ENCODE measurements around the gene ANK2. TPM values are rescaled to one million over a fixed set of nuclear protein-coding genes. Genes with fewer than 3 reads are reported as not detected.
A peak's percentile ranks its signal among the peaks of the same experiment; 100 is the strongest.

ANK2 gene
- total RNA-seq, 2 experiments from 2014 or later, result 0.36 TPM; not detected in 1

DNA sequence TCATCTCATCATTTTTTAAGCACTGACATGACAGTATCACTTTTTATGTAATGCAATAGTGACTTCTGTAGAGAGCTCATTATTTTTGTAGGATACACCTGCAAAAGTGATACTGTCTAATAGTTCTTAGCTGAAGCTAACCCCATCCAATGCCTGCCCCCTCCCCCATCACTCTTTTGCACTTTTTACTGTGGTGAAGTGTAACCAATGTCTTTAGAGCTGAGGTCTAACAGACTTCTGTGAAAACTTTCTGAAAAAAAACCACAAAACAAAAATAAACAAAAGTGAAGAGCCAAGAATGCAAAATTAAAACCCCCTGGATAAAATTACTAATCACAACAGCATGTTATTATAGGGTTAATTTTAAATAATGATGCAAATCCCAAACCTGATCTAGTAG is 301.1 kb downstream of the ANK2 start:
- ATAC-seq (ENCODE audit: poor library complexity) (no peak), DNase-seq (no peak)
- ChIA-PET POLR2A (no interaction called here), CTCF (no interaction called here)
- TF ChIP-seq, protein P1, sequence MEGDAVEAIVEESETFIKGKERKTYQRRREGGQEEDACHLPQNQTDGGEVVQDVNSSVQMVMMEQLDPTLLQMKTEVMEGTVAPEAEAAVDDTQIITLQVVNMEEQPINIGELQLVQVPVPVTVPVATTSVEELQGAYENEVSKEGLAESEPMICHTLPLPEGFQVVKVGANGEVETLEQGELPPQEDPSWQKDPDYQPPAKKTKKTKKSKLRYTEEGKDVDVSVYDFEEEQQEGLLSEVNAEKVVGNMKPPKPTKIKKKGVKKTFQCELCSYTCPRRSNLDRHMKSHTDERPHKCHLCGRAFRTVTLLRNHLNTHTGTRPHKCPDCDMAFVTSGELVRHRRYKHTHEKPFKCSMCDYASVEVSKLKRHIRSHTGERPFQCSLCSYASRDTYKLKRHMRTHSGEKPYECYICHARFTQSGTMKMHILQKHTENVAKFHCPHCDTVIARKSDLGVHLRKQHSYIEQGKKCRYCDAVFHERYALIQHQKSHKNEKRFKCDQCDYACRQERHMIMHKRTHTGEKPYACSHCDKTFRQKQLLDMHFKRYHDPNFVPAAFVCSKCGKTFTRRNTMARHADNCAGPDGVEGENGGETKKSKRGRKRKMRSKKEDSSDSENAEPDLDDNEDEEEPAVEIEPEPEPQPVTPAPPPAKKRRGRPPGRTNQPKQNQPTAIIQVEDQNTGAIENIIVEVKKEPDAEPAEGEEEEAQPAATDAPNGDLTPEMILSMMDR (IDR thresholded peaks at IDR 0.05), result no peak
- H3K27ac Mint-ChIP-seq, result no peak overlapping the region
- peaks cover 5% of the 10 kb centered on the region for H3K27me3 Mint-ChIP-seq
- no peaks in the 10 kb centered on the region for H3K36me3 ChIP-seq (ENCODE audit: insufficient read depth, low read length)
- H3K4me3 Mint-ChIP-seq, result no peak overlapping the region
- no peak overlapping the region for H3K27ac ChIP-seq (ENCODE audit: low read depth in 1 of 2, low read length in 2 of 2)
- H3K9me3 Mint-ChIP-seq, result no peaks in the 10 kb centered on the region
- intact Hi-C loops (cut with DNase I, micrococcal nuclease), result no loop called here
- no peaks in the 10 kb centered on the region for H3K27me3 ChIP-seq (ENCODE audit: control insufficient read depth in 1 of 2, insufficient read depth in 2 of 2, low read length in 2 of 2)
- H3K4me1 ChIP-seq (ENCODE audit: insufficient read depth, low read length), result peaks cover 8% of the 10 kb centered on the region
- H3K9me3 ChIP-seq (ENCODE audit: control insufficient read depth in 1 of 2, insufficient read depth in 1 of 2, low read length in 2 of 2), result no peaks in the 10 kb centered on the region
- no peak overlapping the region for H3K4me3 ChIP-seq (ENCODE audit: low read length)
- H3K4me1 Mint-ChIP-seq (ENCODE audit: low read depth), result peaks cover 19% of the 10 kb centered on the region
- no peaks in the 10 kb centered on the region for H3K36me3 Mint-ChIP-seq (ENCODE audit: low read depth)

DNA sequence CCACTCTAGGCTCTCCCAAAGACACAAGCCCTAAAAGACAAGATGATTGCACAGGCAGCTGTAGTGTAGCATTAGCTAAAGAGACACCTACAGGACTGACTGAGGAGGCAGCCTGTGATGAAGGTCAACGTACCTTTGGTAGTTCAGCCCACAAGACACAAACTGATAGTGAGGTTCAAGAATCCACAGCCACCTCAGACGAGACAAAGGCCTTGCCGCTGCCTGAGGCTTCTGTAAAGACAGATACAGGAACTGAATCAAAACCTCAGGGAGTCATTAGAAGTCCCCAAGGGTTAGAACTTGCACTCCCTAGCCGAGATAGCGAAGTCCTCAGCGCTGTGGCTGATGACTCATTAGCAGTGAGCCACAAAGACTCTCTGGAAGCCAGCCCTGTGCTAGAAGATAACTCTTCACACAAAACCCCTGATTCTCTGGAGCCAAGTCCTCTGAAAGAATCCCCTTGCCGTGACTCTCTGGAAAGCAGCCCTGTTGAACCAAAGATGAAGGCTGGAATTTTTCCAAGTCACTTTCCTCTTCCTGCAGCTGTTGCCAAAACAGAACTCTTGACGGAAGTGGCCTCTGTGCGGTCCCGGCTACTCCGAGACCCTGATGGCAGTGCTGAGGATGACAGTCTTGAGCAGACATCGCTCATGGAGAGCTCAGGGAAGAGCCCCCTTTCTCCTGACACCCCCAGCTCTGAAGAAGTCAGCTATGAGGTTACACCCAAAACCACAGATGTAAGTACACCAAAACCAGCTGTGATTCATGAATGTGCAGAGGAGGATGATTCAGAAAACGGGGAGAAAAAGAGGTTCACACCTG is 306.3 kb downstream of the ANK2 start:
- H3K36me3 Mint-ChIP-seq (ENCODE audit: low read depth), result no peaks in the 10 kb centered on the region
- H3K27ac Mint-ChIP-seq, result peak overlapping the region; percentile 63
- peaks cover 5% of the 10 kb centered on the region for H3K27me3 Mint-ChIP-seq
- Histone ChIP-seq H3K27ac (ENCODE audit: low read depth in 1 of 2, low read length in 2 of 2) (peak overlapping the region in 1 of 2 donors; percentile 31), H3K4me3 (ENCODE audit: low read length) (peak overlapping the region; percentile 31), H3K36me3 (ENCODE audit: insufficient read depth, low read length) (no peaks in the 10 kb centered on the region), H3K27me3 (ENCODE audit: control insufficient read depth in 1 of 2, insufficient read depth in 2 of 2, low read length in 2 of 2) (no peaks in the 10 kb centered on the region), H3K9me3 (ENCODE audit: control insufficient read depth in 1 of 2, insufficient read depth in 1 of 2, low read length in 2 of 2) (no peaks in the 10 kb centered on the region), H3K4me1 (ENCODE audit: insufficient read depth, low read length) (peaks cover 14% of the 10 kb centered on the region)
- no peaks in the 10 kb centered on the region for H3K9me3 Mint-ChIP-seq
- TF ChIP-seq, protein P1 (IDR thresholded peaks at IDR 0.05), result no peak
- peak overlapping the region; percentile 70 for H3K4me3 Mint-ChIP-seq
- intact Hi-C loops (cut with DNase I, micrococcal nuclease), result no loop called here
- ChIA-PET POLR2A (interaction anchor here (0.6 kb wide), 1 partner anchor 182 kb away, joined by 3 read pairs; no protein-coding TSS in a partner anchor), CTCF (no interaction called here)
- ATAC-seq (ENCODE audit: poor library complexity) (peak; percentile 88), DNase-seq (peak; percentile 15 to 84 (median 50))
- peaks cover 27% of the 10 kb centered on the region for H3K4me1 Mint-ChIP-seq (ENCODE audit: low read depth)

DNA sequence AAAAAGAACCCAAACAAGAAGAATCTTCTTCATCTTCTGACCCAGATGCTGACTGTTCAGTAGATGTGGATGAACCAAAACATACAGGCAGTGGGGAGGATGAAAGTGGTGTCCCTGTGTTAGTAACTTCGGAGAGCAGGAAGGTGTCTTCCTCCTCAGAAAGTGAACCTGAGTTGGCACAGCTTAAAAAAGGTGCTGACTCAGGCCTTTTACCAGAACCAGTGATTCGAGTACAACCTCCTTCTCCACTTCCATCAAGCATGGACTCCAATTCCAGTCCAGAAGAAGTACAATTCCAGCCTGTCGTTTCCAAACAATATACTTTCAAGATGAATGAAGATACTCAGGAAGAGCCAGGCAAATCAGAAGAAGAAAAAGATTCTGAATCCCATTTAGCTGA is 307.0 kb downstream of the ANK2 start:
- ChIA-PET POLR2A (no interaction called here), CTCF (interaction anchor here (1.4 kb wide), 1 partner anchor 38 kb away, joined by 4 read pairs; no protein-coding TSS in a partner anchor)
- DNase-seq (peak in 1 of 14 experiments; percentile 5), ATAC-seq (ENCODE audit: poor library complexity) (no peak)
- TF ChIP-seq, protein P1 (IDR thresholded peaks at IDR 0.05), result no peak
- H3K4me1 Mint-ChIP-seq (ENCODE audit: low read depth), result peaks cover 27% of the 10 kb centered on the region
- no peaks in the 10 kb centered on the region for H3K9me3 Mint-ChIP-seq
- no peak overlapping the region for H3K27ac Mint-ChIP-seq
- Histone ChIP-seq H3K27ac (ENCODE audit: low read depth in 1 of 2, low read length in 2 of 2) (no peak overlapping the region), H3K4me3 (ENCODE audit: low read length) (no peak overlapping the region), H3K9me3 (ENCODE audit: control insufficient read depth in 1 of 2, insufficient read depth in 1 of 2, low read length in 2 of 2) (no peaks in the 10 kb centered on the region), H3K4me1 (ENCODE audit: insufficient read depth, low read length) (peaks cover 14% of the 10 kb centered on the region), H3K36me3 (ENCODE audit: insufficient read depth, low read length) (no peaks in the 10 kb centered on the region), H3K27me3 (ENCODE audit: control insufficient read depth in 1 of 2, insufficient read depth in 2 of 2, low read length in 2 of 2) (no peaks in the 10 kb centered on the region)
- no peaks in the 10 kb centered on the region for H3K36me3 Mint-ChIP-seq (ENCODE audit: low read depth)
- peaks cover 5% of the 10 kb centered on the region for H3K27me3 Mint-ChIP-seq
- intact Hi-C loops (cut with DNase I, micrococcal nuclease), result no loop called here
- H3K4me3 Mint-ChIP-seq, result no peak overlapping the region

Data from CD4-positive, alpha-beta T cell (primary cell).